HG03520 (cell line): ENCODE data around the gene MRPS23.

Experiments
- ATAC-seq: cut with Tn5 transposase; IDR thresholded peaks from one replicate; pipeline ENCODE4 v1.9.1; 2021; ENCODE audit warnings: mild to moderate bottlenecking, moderate library complexity; ENCODE audit not compliant: unreplicated experiment

Gene MRPS23

GRCh38 chr17:57838857-57839570 is 10.8 kb downstream of the MRPS23 start:
- ATAC-seq = no peak

GRCh38 chr17:57838453-57838852 is 11.4 kb downstream of the MRPS23 start:
- ATAC-seq = no peak

GRCh38 chr17:57835333-57835900 is 14.4 kb downstream of the MRPS23 start:
- ATAC-seq = no peak

DNA sequence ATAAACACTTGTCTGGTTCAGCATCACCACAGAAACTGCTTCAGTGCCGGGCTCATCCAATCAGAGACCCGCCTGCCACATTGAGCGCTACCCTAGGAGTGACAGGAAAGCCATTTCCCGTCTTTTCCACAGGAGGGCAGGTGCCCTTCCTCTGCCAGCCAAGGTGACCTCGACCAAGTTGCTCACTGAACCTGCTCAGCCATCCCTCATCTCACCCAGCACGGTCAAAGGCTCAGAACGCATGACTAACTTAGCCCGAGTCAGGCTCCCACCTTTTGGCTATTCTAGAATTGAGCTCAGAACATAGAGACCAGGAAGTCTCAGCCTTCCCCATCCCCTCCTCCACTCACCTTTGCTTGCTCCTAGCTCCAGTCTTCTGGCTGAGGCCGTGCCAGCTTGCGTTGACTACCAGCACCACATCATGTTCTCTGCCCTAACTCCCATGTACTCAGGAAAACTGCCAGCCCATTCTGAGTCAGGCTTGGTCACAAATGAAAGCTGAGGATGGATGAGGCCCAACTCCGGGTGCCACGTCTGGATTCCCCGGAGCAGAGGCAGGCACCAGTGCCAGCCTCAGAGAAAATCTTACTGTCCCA is 15.6 kb downstream of the MRPS23 start:
- no peak for ATAC-seq

GRCh38 chr17:57833179-57833939 is 16.5 kb downstream of the MRPS23 start:
- no peak for ATAC-seq

GRCh38 chr17:57832314-57833178 is 17.3 kb downstream of the MRPS23 start:
- ATAC-seq = no peak

- no peak for ATAC-seq
These were observed 19.0 kb downstream of the MRPS23 start for GRCh38 chr17:57830880-57831279.

GRCh38 chr17:57823469-57824401 is 26.1 kb downstream of the MRPS23 start:
- ATAC-seq = no peak

- ATAC-seq = no peak
These were observed 30.0 kb downstream of the MRPS23 start for GRCh38 chr17:57819867-57820266.

DNA sequence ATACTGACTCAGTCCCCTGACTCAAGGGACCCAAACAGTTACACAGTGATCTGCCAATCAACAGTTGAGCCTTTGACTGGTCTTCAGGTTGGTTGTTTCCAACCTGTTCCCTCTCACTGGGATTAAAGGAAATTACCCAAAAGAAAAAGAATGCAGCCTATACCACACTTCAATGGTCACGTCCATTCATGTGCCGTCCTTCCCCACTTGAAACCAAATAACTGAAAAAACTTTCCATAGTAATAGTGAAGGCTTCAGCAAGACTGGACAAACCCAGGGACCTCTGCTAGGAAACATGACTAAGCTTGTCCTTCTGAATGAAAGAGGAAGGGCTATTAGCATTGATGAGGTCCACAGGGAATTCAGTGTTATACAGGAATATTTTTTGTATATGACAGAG is 30.6 kb downstream of the MRPS23 start:
- no peak for ATAC-seq

DNA sequence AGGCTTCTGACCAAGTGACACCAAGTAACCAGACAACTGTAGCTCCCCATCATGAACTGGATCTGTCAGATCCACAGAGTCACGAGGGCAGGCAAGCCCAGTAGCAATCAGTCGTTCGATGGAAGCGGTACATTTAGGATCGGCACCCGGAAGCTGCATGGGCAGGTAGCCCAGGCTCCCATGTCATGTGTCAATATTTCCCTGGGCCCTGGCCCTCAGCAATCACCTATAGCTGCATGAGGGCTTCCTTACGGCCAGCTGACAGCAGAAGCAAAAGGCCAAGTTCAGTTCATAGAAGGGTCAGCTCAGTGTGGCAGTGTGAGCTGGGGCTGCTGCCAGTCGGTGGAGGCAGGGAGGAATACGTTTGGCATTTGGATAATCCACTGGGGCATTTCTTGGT is 31.8 kb downstream of the MRPS23 start:
- ATAC-seq = no peak

GRCh38 chr17:57817299-57817698 is 32.5 kb downstream of the MRPS23 start:
- no peak for ATAC-seq

- ATAC-seq = no peak
These were observed 35.4 kb downstream of the MRPS23 start for GRCh38 chr17:57814421-57814820.

GRCh38 chr17:57811638-57812280 is 38.1 kb downstream of the MRPS23 start:
- no peak for ATAC-seq

- no peak for ATAC-seq
These were observed 38.9 kb downstream of the MRPS23 start for GRCh38 chr17:57810721-57811637.

GRCh38 chr17:57809879-57810278 is 40.0 kb downstream of the MRPS23 start:
- no peak for ATAC-seq

DNA sequence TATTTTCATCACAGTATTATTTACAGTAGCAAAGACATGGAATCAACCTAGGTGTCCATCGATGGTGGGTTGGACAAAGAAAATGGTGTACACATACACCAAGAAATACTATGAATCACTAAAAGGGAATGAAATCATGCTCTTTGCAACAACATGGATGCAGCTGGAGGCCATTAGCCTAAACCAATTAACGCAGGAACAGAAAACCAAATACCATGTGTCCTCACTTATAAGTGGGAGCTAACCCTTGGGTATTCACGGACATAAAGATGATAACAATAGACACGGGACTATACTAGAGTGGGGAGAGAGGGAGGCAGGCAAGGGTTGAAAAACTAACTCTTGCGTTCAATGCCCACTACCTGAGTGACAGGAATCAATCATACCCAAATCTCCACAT is 41.0 kb downstream of the MRPS23 start:
- no peak for ATAC-seq

- no peak for ATAC-seq
These were observed 43.5 kb downstream of the MRPS23 start for GRCh38 chr17:57806167-57806830.
